ENCODE measurements around the gene TRAPPC1. TPM values are rescaled to one million over a fixed set of nuclear protein-coding genes. Genes with fewer than 3 reads are reported as not detected.

The TRAPPC1 gene, protein sequence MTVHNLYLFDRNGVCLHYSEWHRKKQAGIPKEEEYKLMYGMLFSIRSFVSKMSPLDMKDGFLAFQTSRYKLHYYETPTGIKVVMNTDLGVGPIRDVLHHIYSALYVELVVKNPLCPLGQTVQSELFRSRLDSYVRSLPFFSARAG
- total RNA-seq (2022; extraction: Qiagen RNA extraction): 294 to 356 TPM (median 306 TPM) in 5 replicates

DNA sequence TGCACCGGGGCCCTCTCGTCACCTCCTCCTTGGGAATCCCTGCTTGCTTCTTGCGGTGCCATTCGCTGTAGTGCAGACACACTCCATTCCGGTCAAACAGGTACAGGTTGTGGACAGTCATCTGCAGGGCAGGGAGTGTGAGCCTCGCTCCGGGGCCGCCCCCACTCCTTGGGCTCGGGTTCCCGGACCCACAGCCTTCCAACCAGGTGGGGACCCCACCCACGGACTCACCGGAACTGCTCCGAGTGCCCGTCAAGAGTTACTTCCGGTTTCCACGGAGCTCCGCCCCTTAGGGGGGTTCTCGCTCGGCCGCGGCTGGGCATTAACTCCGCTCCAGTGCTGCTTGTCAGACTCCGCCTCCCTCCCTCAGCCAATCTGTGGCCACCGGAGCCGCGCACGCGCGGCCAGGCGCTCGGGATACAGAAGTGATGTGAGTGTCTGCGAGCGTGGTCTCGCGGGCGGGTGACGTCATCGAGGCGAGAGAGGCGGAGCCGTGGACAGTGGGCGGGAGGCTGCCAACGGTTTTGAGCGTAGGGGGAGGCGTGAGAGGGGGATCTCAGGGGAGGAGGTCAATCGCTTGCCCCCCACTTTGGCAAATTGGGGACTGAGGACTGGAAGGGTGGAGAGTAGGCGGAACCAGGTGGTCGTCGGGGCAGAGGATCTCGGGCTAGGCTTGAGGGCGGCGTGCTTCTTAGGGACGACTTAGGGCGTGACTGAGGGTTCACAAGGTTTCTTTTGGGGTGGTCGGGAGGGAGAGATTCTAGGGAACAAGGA lies at the start of gene TRAPPC1, which contains the start of gene CNTROB:
Gene TRAPPC1 (minus strand): TSS at position 238 of the 774 bp plus-strand sequence. CDS start 117 bp downstream, at position 121.
Gene CNTROB (plus strand): TSS at position 498 of the 774 bp plus-strand sequence. CDS start 874 bp downstream, outside the sequence.

DNA sequence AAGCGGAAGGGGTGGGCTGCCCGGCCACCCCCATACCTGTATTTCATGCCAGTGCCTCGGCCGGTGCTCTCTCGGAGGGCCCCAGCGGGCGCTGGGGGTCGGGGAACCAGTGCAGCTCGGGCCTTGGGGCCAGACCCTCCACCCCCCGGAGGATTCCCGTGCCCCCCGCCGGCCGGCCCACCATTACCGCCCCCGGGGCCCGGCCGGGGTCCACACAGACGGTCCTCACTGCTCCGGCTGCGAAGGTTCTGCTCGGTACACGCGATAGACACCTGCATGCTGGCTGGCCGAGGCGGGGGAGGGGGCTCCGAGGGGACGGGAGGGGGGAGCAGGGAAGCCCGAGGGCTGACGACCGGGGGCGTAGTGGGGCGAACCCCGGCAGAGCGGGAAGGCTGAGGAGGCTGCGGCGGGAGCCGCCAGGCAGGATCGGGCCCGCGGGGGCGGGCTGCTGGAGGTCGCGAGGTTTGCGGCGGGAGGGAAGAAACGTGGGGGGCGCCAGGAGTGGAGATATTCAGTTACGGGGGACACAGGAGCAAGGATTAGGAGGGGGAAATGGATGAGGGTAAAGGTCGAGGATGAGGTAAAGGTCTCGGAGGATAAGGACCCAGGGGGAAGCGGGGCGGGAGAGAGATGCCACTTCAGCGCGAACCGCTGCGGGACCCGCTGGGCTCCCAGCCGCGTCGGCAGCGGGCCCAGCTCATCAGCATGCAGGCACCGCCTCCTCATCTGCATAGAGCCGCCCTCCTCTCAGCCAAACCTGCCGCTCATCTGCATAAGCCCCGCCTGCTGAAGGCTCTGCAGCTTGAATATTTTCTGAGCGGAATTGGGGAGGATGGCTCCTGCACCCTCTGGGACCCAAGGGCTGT lies 2.4 kb downstream of the TRAPPC1 start, which contains the start of gene KCNAB3:
Gene KCNAB3 (minus strand): TSS at position 699 of the 866 bp plus-strand sequence. CDS start 421 bp downstream, at position 278.

DNA sequence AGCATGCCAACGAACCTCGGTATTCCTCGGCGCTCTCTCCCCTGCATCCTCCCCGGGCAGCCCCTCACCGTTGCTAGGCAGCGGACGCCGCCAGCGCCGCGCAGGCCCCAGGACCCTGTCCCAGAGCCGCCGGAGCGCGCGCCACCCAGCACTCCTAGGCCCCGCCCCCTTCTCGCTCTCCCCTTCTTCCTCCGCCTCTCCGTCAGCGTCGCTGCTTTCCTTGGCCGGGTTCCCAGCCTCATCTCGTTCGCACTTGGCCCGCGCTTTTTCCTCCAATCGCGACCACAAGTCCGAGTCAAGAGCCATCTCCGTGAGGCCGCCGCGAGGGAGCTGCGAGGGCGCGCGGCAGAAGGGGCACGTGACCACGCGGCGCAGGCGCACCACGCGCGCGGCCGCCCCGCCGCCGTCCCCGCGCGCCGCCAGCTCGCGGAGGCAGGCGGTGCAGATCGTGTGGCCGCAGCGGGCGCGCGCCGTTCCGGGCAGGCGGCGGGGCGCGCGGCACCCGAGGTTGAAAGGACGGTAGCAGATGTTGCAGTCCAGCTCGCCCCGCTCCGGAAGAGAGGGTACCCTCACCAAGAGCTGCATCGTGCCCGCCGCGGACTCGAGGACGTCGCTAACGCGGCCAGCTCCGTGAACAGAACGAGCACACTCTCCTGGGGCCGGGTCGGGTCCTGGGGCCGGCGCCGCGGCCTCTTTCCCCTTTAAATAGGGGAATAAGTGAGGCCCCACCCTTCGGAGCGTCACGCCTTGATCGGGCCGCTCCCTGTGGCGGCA lies 15.9 kb downstream of the TRAPPC1 start, which contains the start of gene RNF227:
Gene RNF227 (minus strand): TSS at position 679 of the 774 bp plus-strand sequence. CDS start 94 bp downstream, at position 585.

DNA sequence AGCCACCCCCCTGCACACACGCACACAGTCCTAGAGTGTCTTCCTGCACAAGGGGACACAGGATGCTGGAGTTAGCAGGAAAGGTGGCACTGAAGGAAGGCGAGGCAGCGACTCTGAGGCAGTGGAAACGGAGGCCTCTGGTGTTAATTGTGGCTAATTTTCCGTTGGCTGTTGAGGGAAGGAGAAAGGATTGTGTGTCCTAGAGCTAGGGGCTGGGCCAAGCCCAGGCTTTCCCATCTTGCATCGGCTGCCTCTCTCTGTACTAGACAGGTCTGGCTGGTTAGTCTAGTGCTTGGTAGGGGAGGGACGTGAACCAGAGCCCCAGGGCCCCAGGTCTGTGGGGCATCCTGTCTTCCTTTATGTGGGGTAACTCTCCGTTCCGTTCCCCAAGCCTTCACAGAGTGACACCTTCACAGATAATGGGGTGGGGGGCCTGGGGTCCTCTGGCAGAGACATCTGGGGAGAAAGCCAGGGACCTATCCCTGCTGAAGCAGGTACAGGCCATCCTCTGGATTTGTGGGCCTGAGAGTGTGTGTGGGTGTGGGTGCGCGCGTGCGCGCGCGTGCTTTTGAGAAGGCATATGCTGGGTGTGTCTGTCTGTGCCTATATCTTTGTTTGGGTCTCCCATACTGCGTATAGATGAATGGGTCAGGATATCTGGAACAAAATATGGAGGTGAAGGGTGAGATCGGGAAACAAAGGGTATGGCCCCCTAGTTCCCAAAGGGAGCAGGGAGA lies 43.4 kb downstream of the TRAPPC1 start, which contains the start of gene CHD3:
Gene CHD3 (plus strand): TSS at position 606 of the 737 bp plus-strand sequence. CDS start 212 bp downstream, outside the sequence.

Other genes with a start within 250 kb of the TRAPPC1 start
- gene TP53, start 244.5 kb downstream of the TRAPPC1 start, total RNA-seq (2022; extraction: Qiagen RNA extraction): 41.5 to 46.5 TPM (median 42.4 TPM) in 5 replicates
- gene WRAP53, start 243.5 kb downstream of the TRAPPC1 start, total RNA-seq (2022; extraction: Qiagen RNA extraction): 32.1 to 42.0 TPM (median 40.9 TPM) in 5 replicates
- 1.1 to 1.3 TPM (median 1.2 TPM) in 5 replicates for gene EFNB3, start 226.7 kb downstream of the TRAPPC1 start, total RNA-seq (2022; extraction: Qiagen RNA extraction)
- 0.01 to 0.02 TPM (median 0.01 TPM) in 4 of 5 replicates, not detected in the other for gene DNAH2, start 214.2 kb downstream of the TRAPPC1 start, total RNA-seq (2022; extraction: Qiagen RNA extraction)
- gene KDM6B, start 97.7 kb downstream of the TRAPPC1 start, total RNA-seq (2022; extraction: Qiagen RNA extraction): 12.6 to 18.3 TPM (median 15.3 TPM) in 5 replicates
- 0.33 to 1.1 TPM (median 0.63 TPM) in 5 replicates for gene TMEM88, start 76.9 kb downstream of the TRAPPC1 start, total RNA-seq (2022; extraction: Qiagen RNA extraction)
- gene NAA38, start 74.4 kb downstream of the TRAPPC1 start, total RNA-seq (2022; extraction: Qiagen RNA extraction): 189 to 232 TPM (median 231 TPM) in 5 replicates
- gene CYB5D1, start 73.9 kb downstream of the TRAPPC1 start, total RNA-seq (2022; extraction: Qiagen RNA extraction): 19.3 to 20.9 TPM (median 19.8 TPM) in 5 replicates
- gene CHD3, start 43.2 kb downstream of the TRAPPC1 start, total RNA-seq (2022; extraction: Qiagen RNA extraction): 58.9 to 64.5 TPM (median 61.3 TPM) in 5 replicates
- 0.98 to 2.0 TPM (median 1.2 TPM) in 5 replicates for gene RNF227, start 15.7 kb downstream of the TRAPPC1 start, total RNA-seq (2022; extraction: Qiagen RNA extraction)
- gene KCNAB3, start 2.1 kb downstream of the TRAPPC1 start, total RNA-seq (2022; extraction: Qiagen RNA extraction): 1.7 to 3.9 TPM (median 2.6 TPM) in 5 replicates
- gene CNTROB, start 260 bp upstream of the TRAPPC1 start, total RNA-seq (2022; extraction: Qiagen RNA extraction): 37.3 to 47.1 TPM (median 40.3 TPM) in 5 replicates
- 0.05 to 0.39 TPM (median 0.36 TPM) in 4 of 5 replicates, not detected in the other for gene GUCY2D, start 70.7 kb upstream of the TRAPPC1 start, total RNA-seq (2022; extraction: Qiagen RNA extraction)
- 0.09 to 0.20 TPM (median 0.18 TPM) in 5 replicates for gene ALOX15B, start 107.1 kb upstream of the TRAPPC1 start, total RNA-seq (2022; extraction: Qiagen RNA extraction)
- 1.1 to 2.3 TPM (median 1.8 TPM) in 5 replicates for gene ALOX12B, start 155.8 kb upstream of the TRAPPC1 start, total RNA-seq (2022; extraction: Qiagen RNA extraction)
- 6.5 to 9.5 TPM (median 6.9 TPM) in 5 replicates for gene ALOXE3, start 186.6 kb upstream of the TRAPPC1 start, total RNA-seq (2022; extraction: Qiagen RNA extraction)
- 1.8 to 6.1 TPM (median 5.3 TPM) in 5 replicates for gene HES7, start 192.2 kb upstream of the TRAPPC1 start, total RNA-seq (2022; extraction: Qiagen RNA extraction)
- gene PER1, start 220.5 kb upstream of the TRAPPC1 start, total RNA-seq (2022; extraction: Qiagen RNA extraction): 51.7 to 60.6 TPM (median 55.9 TPM) in 5 replicates
- 26.5 to 31.9 TPM (median 31.1 TPM) in 5 replicates for gene VAMP2, start 231.0 kb upstream of the TRAPPC1 start, total RNA-seq (2022; extraction: Qiagen RNA extraction)
- gene TMEM107, start 244.4 kb upstream of the TRAPPC1 start, total RNA-seq (2022; extraction: Qiagen RNA extraction): 18.8 to 22.9 TPM (median 20.7 TPM) in 5 replicates